GM18505 (cell line): ENCODE data around the gene ENTPD1.
"Not testable (repeated sequence)": the region's sequence is repeated elsewhere in the genome, so short reads cannot be mapped to it uniquely, and the experiment has no call there.

Experiments
- ATAC-seq: cut with Tn5 transposase; IDR thresholded peaks from one replicate; pipeline ENCODE4 v1.9.1; 2021; ENCODE audit not compliant: unreplicated experiment
- POLR2A ChIP-seq: IDR thresholded peaks from 4 replicates; pipeline ENCODE4 v1.6.1; 2011; ENCODE audit warnings: borderline replicate concordance; ENCODE audit not compliant: insufficient read depth, insufficient read length; ENCODE audit errors: extremely low read depth

The ENTPD1 gene

GRCh38 chr10:95756041-95756761 lies at the start of gene ENTPD1:
ENTPD1 (plus strand) TSS chr10:95756163; CDS start chr10:95756240, 77 bp downstream.
- peak; percentile 96 for TF ChIP-seq POLR2A
- ATAC-seq, result no peak

DNA sequence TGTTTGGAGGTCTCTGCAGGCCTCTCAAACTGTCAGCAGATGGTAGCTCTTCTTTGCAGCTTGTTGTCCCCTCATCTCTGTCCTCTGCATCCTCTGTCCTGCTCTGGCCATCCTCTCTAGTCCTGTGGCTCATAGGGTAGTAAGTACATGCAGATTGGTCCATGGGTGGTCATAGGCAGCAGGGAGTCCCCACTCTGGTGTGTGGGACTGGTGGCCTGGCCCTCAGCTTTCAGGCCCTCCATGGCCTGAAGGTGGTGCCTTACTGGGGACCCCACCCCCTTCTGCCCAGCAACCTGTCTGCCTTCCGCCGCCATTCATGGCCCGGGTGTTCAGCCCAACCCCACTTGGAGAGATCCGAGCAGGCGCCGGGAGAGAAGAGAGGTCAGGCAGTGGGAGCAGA lies 49.4 kb upstream of the ENTPD1 start:
- no peak for TF ChIP-seq POLR2A
- ATAC-seq, result no peak

DNA sequence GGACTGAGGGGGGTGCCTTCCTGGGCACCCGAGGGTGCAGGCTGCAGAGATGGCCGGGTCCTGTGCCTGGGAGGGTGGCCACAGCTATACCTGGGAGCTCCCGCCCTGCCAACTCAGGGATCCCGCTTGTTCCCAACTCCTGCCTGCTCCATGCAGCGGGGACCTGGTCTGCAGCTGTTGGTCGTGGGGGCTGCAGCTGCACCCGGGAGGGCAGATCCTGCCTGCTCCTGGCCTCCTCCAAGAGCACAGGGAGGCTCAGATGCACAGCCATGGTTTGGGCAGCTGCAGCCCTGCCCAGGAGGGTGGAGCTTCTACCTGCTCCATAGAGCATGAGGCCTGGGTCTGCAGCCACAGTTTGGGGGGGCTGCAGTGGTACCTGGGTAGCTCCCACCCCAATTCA lies 49.0 kb upstream of the ENTPD1 start:
- TF ChIP-seq POLR2A, result no peak
- no peak for ATAC-seq

DNA sequence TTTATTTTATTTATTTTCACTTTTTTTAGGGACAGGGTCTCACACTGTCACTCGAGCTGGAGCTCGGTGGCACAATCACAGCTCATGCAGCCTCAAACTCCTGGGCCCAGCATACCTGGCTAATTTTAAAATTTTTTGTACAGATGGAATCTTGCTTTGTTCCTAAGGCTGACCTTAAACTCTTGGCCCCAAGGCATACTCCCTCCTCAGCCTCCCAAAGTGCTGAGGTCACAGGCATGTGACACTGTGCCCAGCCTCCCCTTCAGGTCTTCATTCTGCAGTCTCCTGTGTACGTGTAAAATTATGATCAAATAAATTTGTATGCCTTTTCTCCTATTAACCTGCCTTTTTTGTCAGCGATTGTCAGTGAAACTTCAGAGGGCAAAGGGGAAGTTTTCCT lies 44.5 kb upstream of the ENTPD1 start:
- ATAC-seq, result no peak
- TF ChIP-seq POLR2A, result no peak

- TF ChIP-seq POLR2A, result no peak
Observed at GRCh38 chr10:95716466-95716865, 39.5 kb upstream of the ENTPD1 start.

GRCh38 chr10:95716866-95717265 lies 39.1 kb upstream of the ENTPD1 start:
- ATAC-seq, result no peak

More at GRCh38 chr10:95716466-95716865, 39.5 kb upstream of the ENTPD1 start:
- ATAC-seq, result no peak

GRCh38 chr10:95720745-95721144 lies 35.2 kb upstream of the ENTPD1 start:
- not testable (repeated sequence) for ATAC-seq

More at GRCh38 chr10:95716866-95717265, 39.1 kb upstream of the ENTPD1 start:
- no peak for TF ChIP-seq POLR2A

DNA sequence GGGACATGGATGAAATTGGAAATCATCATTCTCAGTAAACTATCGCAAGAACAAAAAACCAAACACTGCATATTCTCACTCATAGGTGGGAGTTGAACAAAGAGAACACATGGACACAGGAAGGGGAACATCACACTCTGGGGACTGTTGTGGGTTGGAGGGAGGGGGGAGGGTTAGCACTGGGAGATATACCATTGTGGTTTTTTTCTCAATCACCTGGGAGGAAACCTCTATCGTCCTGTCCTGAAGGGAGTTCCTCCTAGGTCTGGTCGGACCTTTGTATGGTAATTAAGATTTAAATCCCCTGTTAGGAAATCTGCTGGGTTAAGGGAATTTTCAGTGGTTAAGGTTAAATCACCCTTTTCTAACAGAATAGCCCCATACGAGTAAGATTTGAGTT lies 33.5 kb upstream of the ENTPD1 start:
- not testable (repeated sequence) for ATAC-seq

GRCh38 chr10:95728526-95728925 lies 27.4 kb upstream of the ENTPD1 start:
- no peak for TF ChIP-seq POLR2A
- no peak for ATAC-seq

DNA sequence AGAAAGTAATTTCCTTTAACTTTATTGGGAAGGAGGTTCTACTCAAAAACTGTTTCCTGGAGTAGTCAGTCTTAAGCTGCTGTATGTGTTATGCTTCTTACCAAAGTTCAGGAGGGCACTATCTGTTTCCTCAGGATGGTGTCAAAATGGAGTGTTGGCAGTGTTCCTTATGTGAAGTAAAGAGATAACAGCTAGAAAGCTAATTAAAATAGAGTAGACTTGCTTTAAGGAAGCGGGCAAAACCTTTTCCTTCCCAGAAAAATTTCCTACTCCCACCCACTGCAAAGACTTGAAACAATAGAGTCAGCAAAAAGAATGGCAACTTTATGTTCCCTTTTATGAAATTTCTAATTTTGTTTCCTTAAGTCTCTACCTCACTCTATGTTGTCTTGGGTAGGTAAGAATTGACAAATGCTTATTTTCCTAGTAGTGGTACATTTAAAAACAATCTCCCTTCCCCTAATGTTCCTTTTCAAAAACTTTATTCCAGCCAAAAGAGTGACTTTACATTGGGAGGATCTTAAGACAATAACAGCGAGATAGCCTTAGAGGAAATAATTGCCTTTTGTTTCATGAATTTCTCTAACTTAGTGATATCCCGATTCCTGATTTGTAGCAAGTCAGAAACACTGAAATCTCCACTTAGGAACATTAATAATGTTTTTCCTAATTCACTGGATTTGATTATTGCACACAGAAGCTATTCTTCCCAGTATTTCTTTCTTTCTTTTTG lies 26.5 kb upstream of the ENTPD1 start:
- TF ChIP-seq POLR2A, result no peak
- no peak for ATAC-seq

DNA sequence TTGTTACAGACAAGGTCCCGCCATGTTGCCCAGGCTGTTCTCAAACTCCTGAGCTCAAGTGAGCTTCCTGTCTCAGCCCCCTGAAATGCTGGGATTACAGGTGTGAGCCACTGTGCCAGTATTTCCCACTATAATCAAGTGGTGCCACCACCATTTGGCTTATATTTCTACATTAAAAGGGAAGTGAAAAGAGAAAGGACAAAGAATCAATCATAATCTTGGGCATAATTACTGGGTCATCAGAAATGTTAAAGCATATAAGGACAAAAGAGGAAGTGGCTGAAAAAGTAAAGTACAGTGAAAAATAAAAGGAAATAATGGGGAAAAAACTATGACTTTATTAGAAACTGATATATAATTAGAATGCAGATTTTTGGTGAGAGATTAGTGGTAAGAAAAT lies 25.7 kb upstream of the ENTPD1 start:
- ATAC-seq, result no peak

DNA sequence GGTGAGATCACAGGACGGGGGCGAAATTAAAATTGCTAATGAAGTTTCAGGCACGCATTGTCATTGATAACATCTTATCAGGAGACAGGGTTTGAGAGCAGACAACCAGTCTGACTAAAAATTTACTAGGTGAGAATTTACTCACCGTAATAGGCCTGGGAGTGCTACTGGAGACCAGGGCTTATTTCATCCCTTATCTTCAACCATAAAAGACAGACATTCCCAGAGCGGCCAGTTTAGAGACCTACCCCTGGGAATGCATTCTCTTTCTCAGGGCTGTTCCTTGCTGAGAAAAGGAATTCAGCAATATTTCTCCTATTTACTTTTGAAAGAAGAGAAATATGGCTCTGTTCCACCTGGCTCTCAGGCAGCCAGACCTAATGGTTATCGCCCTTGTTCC lies 23.1 kb upstream of the ENTPD1 start:
- ATAC-seq, result not testable (repeated sequence)

More for the DNA sequence above, 25.7 kb upstream of the ENTPD1 start:
- no peak for TF ChIP-seq POLR2A

- no peak for TF ChIP-seq POLR2A
- ATAC-seq, result no peak
Observed at GRCh38 chr10:95739056-95739455, 16.9 kb upstream of the ENTPD1 start.

DNA sequence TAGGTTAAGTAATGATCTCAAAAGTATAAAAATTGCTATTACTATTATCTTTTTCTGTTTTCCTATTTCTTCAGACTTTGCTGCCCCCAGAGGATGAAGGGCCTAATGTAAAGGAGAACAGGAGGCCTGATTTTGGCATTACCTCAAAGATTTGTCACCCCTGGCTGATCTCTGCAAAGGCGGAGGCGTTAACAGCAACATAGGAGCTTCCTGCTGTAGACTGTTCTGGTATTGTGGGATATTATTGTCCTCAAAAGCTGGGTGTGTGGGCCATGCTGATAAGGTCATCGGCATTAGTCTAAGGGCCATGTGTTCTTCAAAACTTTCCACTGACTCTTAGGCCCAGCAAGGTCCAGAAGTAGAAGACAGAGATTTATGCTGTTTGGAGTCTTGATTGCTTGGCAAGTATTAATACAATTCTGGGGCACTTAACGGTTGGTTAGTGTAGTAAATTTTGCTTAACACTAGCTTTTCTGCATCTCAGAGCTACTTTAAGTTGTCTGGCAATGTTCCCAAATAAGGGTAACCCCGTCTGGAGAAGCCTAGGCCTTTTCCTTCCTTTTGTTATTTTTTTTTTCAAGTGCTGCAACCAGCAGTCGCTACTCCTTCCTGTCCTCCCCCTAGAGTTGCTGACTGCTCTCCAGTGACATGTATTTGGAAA lies 14.0 kb upstream of the ENTPD1 start:
- peak; percentile 45 for TF ChIP-seq POLR2A
- peak; percentile 70 for ATAC-seq
